SU-DHL-6 (cell line): ENCODE measurements around the gene MED15.

Experiments
- H2AFZ ChIP-seq: fragments of 200-600 bp; sonication (generic); 2 replicates; pipeline ENCODE4 v1.6.1; 2014; ENCODE audit warnings: low read depth, mild to moderate bottlenecking, moderate library complexity, mixed read lengths, antibody characterized with exemption, low read length; ENCODE audit not compliant: severe bottlenecking
- H3F3A ChIP-seq: fragments of 200-600 bp; shearing (Covaris generic); 2 replicates; pipeline ENCODE4 v1.6.0; 2016; ENCODE audit warnings: antibody characterized with exemption, mild to moderate bottlenecking; ENCODE audit not compliant: insufficient read depth
- H3K27ac ChIP-seq: fragments of 200-600 bp; sonication (generic); 2 replicates; pipeline ENCODE4 v1.5.1; 2016; ENCODE audit warnings: low read depth, mild to moderate bottlenecking, low read length, moderate library complexity, mixed read lengths
- H3K27me3 ChIP-seq: fragments of 200-600 bp; sonication (generic), shearing (Covaris generic); 2 replicates; pipeline ENCODE4 v1.6.0; 2014; ENCODE audit warnings: mild to moderate bottlenecking, low read length
- H3K36me3 ChIP-seq: fragments of 200-600 bp; sonication (generic); 2 replicates; pipeline ENCODE4 v1.6.1; 2014; ENCODE audit warnings: mild to moderate bottlenecking, low read length, mixed read lengths
- H3K4me2 ChIP-seq: fragments of 300-600, 200-600 bp; shearing (Covaris generic), sonication (generic); 2 replicates; pipeline ENCODE4 v1.6.0; 2014; ENCODE audit warnings: low read length, low read depth, mild to moderate bottlenecking; ENCODE audit not compliant: poor library complexity, severe bottlenecking
- H3K4me3 ChIP-seq: fragments of 200-600 bp; sonication (generic); 2 replicates; pipeline ENCODE4 v1.5.1; 2014; ENCODE audit warnings: antibody characterized with exemption, low read length, mild to moderate bottlenecking, mixed read lengths; ENCODE audit not compliant: insufficient read depth, poor library complexity, severe bottlenecking
- H3K79me2 ChIP-seq: fragments of 200-600 bp; sonication (generic); 2 replicates; pipeline ENCODE4 v1.6.1; 2014; ENCODE audit warnings: mild to moderate bottlenecking, low read length, moderate library complexity; ENCODE audit not compliant: insufficient read depth
- H3K9ac ChIP-seq: fragments of 200-600 bp; sonication (generic); 2 replicates; pipeline ENCODE4 v1.7.0; 2014; ENCODE audit warnings: mild to moderate bottlenecking, low read length
- H3K9me2 ChIP-seq: fragments of 200-600 bp; sonication (generic); replicated peaks from 2 replicates; pipeline ENCODE4 v1.6.1; 2014; ENCODE audit warnings: low read length; ENCODE audit not compliant: insufficient read depth
- H3K9me3 ChIP-seq: fragments of 200-600 bp; sonication (generic); 2 replicates; pipeline ENCODE4 v1.6.1; 2014; ENCODE audit warnings: low read length, mixed read lengths; ENCODE audit not compliant: insufficient read depth
- H4K20me1 ChIP-seq: fragments of 200-600 bp; sonication (generic); 2 replicates; pipeline ENCODE4 v1.6.1; 2014; ENCODE audit warnings: low read depth, mild to moderate bottlenecking, antibody characterized with exemption, low read length, moderate library complexity, mixed read lengths
- EZH2phosphoT487 ChIP-seq: fragments of 200-600 bp; sonication (generic), shearing (Covaris generic); conservative IDR thresholded peaks from 2 replicates; pipeline ENCODE4 v1.6.1; 2018; ENCODE audit warnings: mild to moderate bottlenecking, antibody characterized with exemption, low read length, moderate library complexity, mixed read lengths
- TF ChIP-seq, protein P1 (sequence below): fragments of 200-600 bp; sonication (generic); IDR thresholded peaks from one replicate; pipeline ENCODE4 v1.5.1; 2017; ENCODE audit warnings: antibody characterized with exemption, mild to moderate bottlenecking, low read length, moderate library complexity; ENCODE audit not compliant: insufficient read depth, poor library complexity, severe bottlenecking

The MED15 gene

DNA sequence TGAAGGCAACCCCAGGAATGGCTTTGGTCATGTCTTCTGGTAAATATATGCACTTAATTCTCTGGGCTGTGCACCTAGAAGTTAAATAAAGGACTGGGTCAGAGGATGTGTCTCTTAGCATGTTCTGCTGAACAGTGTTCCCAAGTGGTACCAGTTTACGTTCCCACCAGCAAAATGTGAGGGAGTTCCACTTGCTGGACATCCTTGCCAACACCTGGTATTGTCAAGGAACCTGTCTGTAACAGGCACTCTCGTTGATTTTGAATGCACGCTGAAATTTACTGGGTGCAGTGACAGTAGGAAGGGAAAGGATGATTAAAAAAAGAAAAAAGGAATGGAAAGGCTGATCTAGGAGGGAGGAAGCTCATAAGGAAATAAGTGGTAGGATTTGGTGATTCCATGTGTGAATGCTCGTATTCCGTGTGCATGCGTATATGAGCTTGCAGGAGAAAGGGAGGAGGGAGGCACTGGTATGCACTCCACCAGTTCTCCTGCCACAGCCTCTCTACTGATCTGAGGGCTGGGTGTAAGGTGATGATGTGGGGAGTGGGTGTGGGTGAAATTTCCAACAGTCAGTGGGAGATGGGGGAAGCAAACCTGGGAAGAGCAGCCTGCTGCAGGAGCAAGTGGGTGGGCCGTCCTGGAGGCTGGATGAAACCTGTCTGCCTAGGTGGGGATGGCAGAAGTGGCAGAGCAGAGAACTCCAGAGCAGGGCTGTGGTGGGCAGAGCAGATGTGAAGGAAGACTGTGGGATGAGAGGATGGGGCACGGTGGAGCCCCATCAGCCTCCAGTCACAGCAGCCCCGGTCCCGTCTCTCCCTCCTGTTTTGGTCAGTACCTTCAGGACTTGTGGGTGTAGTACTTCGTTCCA is 15.0 kb downstream of the MED15 start:
- no peak overlapping the region for H3K9ac ChIP-seq
- H3F3A ChIP-seq, result no peaks in the 10 kb centered on the region
- no peaks in the 10 kb centered on the region for H3K36me3 ChIP-seq
- H3K9me2 ChIP-seq, result no peaks in the 10 kb centered on the region
- no peaks in the 10 kb centered on the region for H3K27me3 ChIP-seq
- H3K27ac ChIP-seq, result no peak overlapping the region
- no peaks in the 10 kb centered on the region for H3K9me3 ChIP-seq
- no peak overlapping the region for H2AFZ ChIP-seq
- H4K20me1 ChIP-seq, result no peaks in the 10 kb centered on the region
- no peak for TF ChIP-seq EZH2phosphoT487
- TF ChIP-seq, protein P1, sequence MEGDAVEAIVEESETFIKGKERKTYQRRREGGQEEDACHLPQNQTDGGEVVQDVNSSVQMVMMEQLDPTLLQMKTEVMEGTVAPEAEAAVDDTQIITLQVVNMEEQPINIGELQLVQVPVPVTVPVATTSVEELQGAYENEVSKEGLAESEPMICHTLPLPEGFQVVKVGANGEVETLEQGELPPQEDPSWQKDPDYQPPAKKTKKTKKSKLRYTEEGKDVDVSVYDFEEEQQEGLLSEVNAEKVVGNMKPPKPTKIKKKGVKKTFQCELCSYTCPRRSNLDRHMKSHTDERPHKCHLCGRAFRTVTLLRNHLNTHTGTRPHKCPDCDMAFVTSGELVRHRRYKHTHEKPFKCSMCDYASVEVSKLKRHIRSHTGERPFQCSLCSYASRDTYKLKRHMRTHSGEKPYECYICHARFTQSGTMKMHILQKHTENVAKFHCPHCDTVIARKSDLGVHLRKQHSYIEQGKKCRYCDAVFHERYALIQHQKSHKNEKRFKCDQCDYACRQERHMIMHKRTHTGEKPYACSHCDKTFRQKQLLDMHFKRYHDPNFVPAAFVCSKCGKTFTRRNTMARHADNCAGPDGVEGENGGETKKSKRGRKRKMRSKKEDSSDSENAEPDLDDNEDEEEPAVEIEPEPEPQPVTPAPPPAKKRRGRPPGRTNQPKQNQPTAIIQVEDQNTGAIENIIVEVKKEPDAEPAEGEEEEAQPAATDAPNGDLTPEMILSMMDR, result no peak
- no peak overlapping the region for H3K4me2 ChIP-seq
- H3K79me2 ChIP-seq, result peaks cover 10% of the 10 kb centered on the region
- no peak overlapping the region for H3K4me3 ChIP-seq

GRCh38 chr22:20523086-20523983 is 15.9 kb downstream of the MED15 start:
- Histone ChIP-seq H3K9ac (no peak overlapping the region), H2AFZ (no peak overlapping the region), H3K9me3 (no peaks in the 10 kb centered on the region), H3K27me3 (no peaks in the 10 kb centered on the region), H3K36me3 (no peaks in the 10 kb centered on the region), H3K4me2 (no peak overlapping the region), H3K9me2 (no peaks in the 10 kb centered on the region), H3K4me3 (no peak overlapping the region), H3K79me2 (peaks cover 11% of the 10 kb centered on the region; the same call in 1 of the 2 replicates), H3F3A (no peaks in the 10 kb centered on the region), H4K20me1 (no peaks in the 10 kb centered on the region), H3K27ac (no peak overlapping the region)
- no peak for TF ChIP-seq EZH2phosphoT487
- TF ChIP-seq, protein P1, result no peak

- TF ChIP-seq, protein P1, result no peak
- no peak for TF ChIP-seq EZH2phosphoT487
- no peak overlapping the region for H3K9ac ChIP-seq
Observed at GRCh38 chr22:20524004-20524481, 16.6 kb downstream of the MED15 start.

More at GRCh38 chr22:20524004-20524481, 16.6 kb downstream of the MED15 start:
- no peaks in the 10 kb centered on the region for H3F3A ChIP-seq
- H3K27me3 ChIP-seq, result no peaks in the 10 kb centered on the region
- no peak overlapping the region for H2AFZ ChIP-seq
- no peak overlapping the region for H3K4me3 ChIP-seq
- no peaks in the 10 kb centered on the region for H3K9me2 ChIP-seq
- H3K36me3 ChIP-seq, result no peaks in the 10 kb centered on the region
- no peak overlapping the region for H3K4me2 ChIP-seq
- H3K79me2 ChIP-seq, result peaks cover 13% of the 10 kb centered on the region; the same call in 1 of the 2 replicates
- no peaks in the 10 kb centered on the region for H4K20me1 ChIP-seq
- H3K9me3 ChIP-seq, result no peaks in the 10 kb centered on the region
- H3K27ac ChIP-seq, result no peak overlapping the region
